Neural progenitor cell (in vitro differentiated cells): Measurements from ENCODE around the gene EFEMP1. TPM values are rescaled to one million over a fixed set of nuclear protein-coding genes. Genes with fewer than 3 reads are reported as not detected.

Experiments
- DNase-seq: peaks from one replicate; pipeline ENCODE4 v3.0.0-alpha.2; 2016; ENCODE audit warnings: low spot score
- H2AFZ ChIP-seq: fragments of 200-600 bp; sonication (generic); replicated peaks from 2 replicates; pipeline ENCODE4 v1.6.1; 2016; ENCODE audit warnings: antibody characterized with exemption
- H3F3A ChIP-seq: fragments of 200-600 bp; sonication (generic); 2 replicates; pipeline ENCODE4 v1.6.1; 2016; ENCODE audit warnings: antibody characterized with exemption, low read depth
- H3K27ac ChIP-seq: fragments of 200-600 bp; sonication (generic); 2 replicates; pipeline ENCODE4 v1.5.1; 2016; ENCODE audit warnings: mild to moderate bottlenecking
- H3K27me3 ChIP-seq: fragments of 200-600 bp; sonication (generic); 2 replicates; pipeline ENCODE4 v1.6.1; 2016; ENCODE audit warnings: mild to moderate bottlenecking, moderate library complexity
- H3K36me3 ChIP-seq: fragments of 200-600 bp; sonication (generic); 2 replicates; pipeline ENCODE4 v1.5.1; 2016
- H3K4me1 ChIP-seq: fragments of 200-600 bp; sonication (generic); 2 replicates; pipeline ENCODE4 v1.6.1; 2016; ENCODE audit warnings: mixed run types
- H3K4me2 ChIP-seq: fragments of 200-600 bp; sonication (generic); 2 replicates; pipeline ENCODE4 v1.6.1; 2016
- H3K4me3 ChIP-seq: fragments of 200-600 bp; sonication (generic); 2 replicates; pipeline ENCODE4 v1.5.1; 2016
- H3K79me2 ChIP-seq: fragments of 200-600 bp; sonication (generic); 2 replicates; pipeline ENCODE4 v1.6.1; 2016; ENCODE audit warnings: low read depth
- H3K9ac ChIP-seq: fragments of 200-600 bp; sonication (generic); 2 replicates; pipeline ENCODE4 v1.6.1; 2016
- H3K9me3 ChIP-seq: fragments of 200-600 bp; sonication (generic); 2 replicates; pipeline ENCODE4 v1.5.1; 2016; ENCODE audit warnings: low read depth
- H4K20me1 ChIP-seq: fragments of 200-600 bp; sonication (generic); 2 replicates; pipeline ENCODE4 v1.6.1; 2016; ENCODE audit warnings: low read depth
- H3K27ac Mint-ChIP-seq: 3 replicates; pipeline ENCODE4 v1.8.0; 2021; ENCODE audit warnings: mixed read lengths
- H3K27me3 Mint-ChIP-seq: 2 replicates; pipeline ENCODE4 v1.8.0; 2022; ENCODE audit warnings: low read depth, mild to moderate bottlenecking, inconsistent platforms, moderate library complexity, mixed read lengths; ENCODE audit not compliant: insufficient read depth
- H3K36me3 Mint-ChIP-seq: 3 replicates; pipeline ENCODE4 v1.8.0; 2021; ENCODE audit warnings: mixed read lengths
- H3K4me1 Mint-ChIP-seq: 3 replicates; pipeline ENCODE4 v1.8.0; 2021; ENCODE audit warnings: mixed read lengths
- H3K4me3 Mint-ChIP-seq: 3 replicates; pipeline ENCODE4 v1.8.0; 2021; ENCODE audit warnings: mild to moderate bottlenecking, moderate library complexity, mixed read lengths
- H3K9me3 Mint-ChIP-seq: 3 replicates; pipeline ENCODE4 v1.8.0; 2020; ENCODE audit warnings: mixed read lengths
- CTCF ChIP-seq: fragments of 200-600 bp; sonication (generic); IDR thresholded peaks from 2 replicates; pipeline ENCODE4 v1.5.1; 2017; ENCODE audit warnings: antibody characterized with exemption, mild to moderate bottlenecking
- EZH2 ChIP-seq: fragments of 200-600 bp; sonication (generic); IDR thresholded peaks from 2 replicates; pipeline ENCODE4 v1.6.1; 2017; ENCODE audit warnings: antibody characterized with exemption, mild to moderate bottlenecking, moderate library complexity
- EZH2phosphoT487 ChIP-seq: fragments of 200-600 bp; sonication (generic); IDR thresholded peaks from 2 replicates; pipeline ENCODE4 v1.6.1; 2017; ENCODE audit warnings: antibody characterized with exemption
- total RNA-seq: library from RNA; depleted of rRNA; stranded (reverse); fragments of >200 nt; gene quantifications from 2 replicates; pipeline ENCODE4 v1.2.3, GENCODE V29; 2015; ENCODE audit warnings: low replicate concordance

Gene EFEMP1
- total RNA-seq, 1 donor from 2014 or later = 25.5 TPM

- Mint-ChIP-seq H3K4me3 (no peak overlapping the region), H3K36me3 (no peaks in the 10 kb centered on the region), H3K9me3 (no peaks in the 10 kb centered on the region), H3K27me3 (peaks cover 3% of the 10 kb centered on the region), H3K27ac (no peak overlapping the region), H3K4me1 (peaks cover 5% of the 10 kb centered on the region)
- Histone ChIP-seq H4K20me1 (no peaks in the 10 kb centered on the region), H3K79me2 (no peaks in the 10 kb centered on the region), H3K27me3 (no peaks in the 10 kb centered on the region), H3K4me3 (no peak overlapping the region), H3K9me3 (no peaks in the 10 kb centered on the region), H3K27ac (no peak overlapping the region), H3K36me3 (no peaks in the 10 kb centered on the region), H3K4me2 (no peak overlapping the region), H3K9ac (no peak overlapping the region), H3K4me1 (no peaks in the 10 kb centered on the region), H3F3A (no peaks in the 10 kb centered on the region), H2AFZ (no peak overlapping the region)
- DNase-seq = no peak
- TF ChIP-seq CTCF (no peak), EZH2 (no peak), EZH2phosphoT487 (no peak)
These were observed 48.0 kb downstream of the EFEMP1 start for GRCh38 chr2:55875434-55876135.

- H3K9me3 ChIP-seq = no peaks in the 10 kb centered on the region
- no peak overlapping the region for H3K4me3 ChIP-seq
- H3K27me3 Mint-ChIP-seq = no peaks in the 10 kb centered on the region
- no peaks in the 10 kb centered on the region for H3K9me3 Mint-ChIP-seq
- no peak overlapping the region for H3K27ac Mint-ChIP-seq
- H3K4me1 Mint-ChIP-seq = peaks cover 5% of the 10 kb centered on the region
- H3K27me3 ChIP-seq = no peaks in the 10 kb centered on the region
- H3K9ac ChIP-seq = no peak overlapping the region
- DNase-seq = no peak
- TF ChIP-seq EZH2phosphoT487 = no peak
- no peak for TF ChIP-seq CTCF
- no peak for TF ChIP-seq EZH2
- no peaks in the 10 kb centered on the region for H3K36me3 ChIP-seq
- H4K20me1 ChIP-seq = no peaks in the 10 kb centered on the region
- H3K4me3 Mint-ChIP-seq = no peak overlapping the region
- no peak overlapping the region for H3K27ac ChIP-seq
- H3K4me1 ChIP-seq = no peaks in the 10 kb centered on the region
- H3K36me3 Mint-ChIP-seq = no peaks in the 10 kb centered on the region
- no peaks in the 10 kb centered on the region for H3F3A ChIP-seq
- no peaks in the 10 kb centered on the region for H3K79me2 ChIP-seq
- no peak overlapping the region for H3K4me2 ChIP-seq
- no peak overlapping the region for H2AFZ ChIP-seq
These were observed 49.2 kb downstream of the EFEMP1 start for GRCh38 chr2:55874338-55874737.

- Histone ChIP-seq H3K79me2 (no peaks in the 10 kb centered on the region), H2AFZ (no peak overlapping the region), H3K4me1 (no peaks in the 10 kb centered on the region), H3K27ac (no peak overlapping the region), H3K9ac (no peak overlapping the region), H3F3A (no peaks in the 10 kb centered on the region), H3K36me3 (no peaks in the 10 kb centered on the region), H3K27me3 (no peaks in the 10 kb centered on the region), H3K4me2 (no peak overlapping the region), H3K9me3 (no peaks in the 10 kb centered on the region), H3K4me3 (no peak overlapping the region), H4K20me1 (no peaks in the 10 kb centered on the region)
- DNase-seq = no peak
- Mint-ChIP-seq H3K9me3 (no peaks in the 10 kb centered on the region), H3K27me3 (no peaks in the 10 kb centered on the region), H3K4me1 (peaks cover 5% of the 10 kb centered on the region), H3K4me3 (no peak overlapping the region), H3K27ac (no peak overlapping the region), H3K36me3 (no peaks in the 10 kb centered on the region)
- TF ChIP-seq CTCF (no peak), EZH2phosphoT487 (no peak), EZH2 (no peak)
These were observed 51.9 kb downstream of the EFEMP1 start for GRCh38 chr2:55871637-55872036.
